ENCODE results near the gene ARMH4. TPM values are rescaled to one million over a fixed set of nuclear protein-coding genes. Genes with fewer than 3 reads are reported as not detected.

Gene ARMH4
- total RNA-seq, 1 experiment from 2014 or later = 1.8 TPM

DNA sequence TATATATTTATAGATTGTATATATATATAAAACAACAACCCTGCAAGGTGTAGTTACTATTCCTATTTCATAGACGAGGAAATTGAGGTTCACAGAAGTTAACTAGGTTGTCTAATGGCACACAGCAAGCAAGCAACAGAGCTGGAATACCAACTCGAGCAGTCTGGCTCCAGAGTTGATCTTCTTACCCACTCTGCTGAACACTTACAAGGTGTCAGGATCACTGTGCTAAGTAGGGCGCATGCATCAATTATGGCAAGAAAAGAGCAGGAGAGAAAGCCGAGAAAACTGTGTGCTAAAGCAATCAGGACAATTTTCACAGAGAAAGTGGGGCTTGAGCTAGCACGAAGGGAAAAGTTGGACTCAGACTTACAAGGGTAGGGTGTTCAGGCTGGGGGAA lies 15.9 kb upstream of the ARMH4 start:
- Histone ChIP-seq H3K27ac (ENCODE audit: low read length) (no peak overlapping the region), H3K9me3 (ENCODE audit: control insufficient read depth, insufficient read depth, low read depth, low read length) (no peaks in the 10 kb centered on the region), H3K36me3 (ENCODE audit: control insufficient read depth, insufficient read depth, low read length) (no peaks in the 10 kb centered on the region), H3K27me3 (ENCODE audit: control insufficient read depth, insufficient read depth, low read length) (no peaks in the 10 kb centered on the region), H3K4me1 (ENCODE audit: control insufficient read depth, insufficient read depth, low read length) (no peaks in the 10 kb centered on the region), H3K4me3 (ENCODE audit: low read depth in 2 of 2, low read length in 2 of 2) (no peak overlapping the region)
- ATAC-seq (no peak), DNase-seq (ENCODE audit: low read depth, low spot score) (no peak)
- in situ Hi-C loops (cut with HindIII; ENCODE audit: low pct_unique_long_range_greater_than_20kb, low sequenced_read_pairs) (no loop called here), intact Hi-C loops (cut with micrococcal nuclease; ENCODE audit: unreplicated experiment) (loop anchor here (2.0 kb wide), 1 partner anchor 59 kb away; no protein-coding TSS in a partner anchor)
- TF ChIP-seq TCF7L2 (IDR thresholded peaks at IDR 0.05; ENCODE audit: low read depth, low read length) (no peak), SIN3A (IDR thresholded peaks at IDR 0.05; ENCODE audit: borderline replicate concordance, insufficient read depth, low read depth, low read length) (no peak), POLR2AphosphoS5 (IDR thresholded peaks at IDR 0.05; ENCODE audit: low read depth, low read length) (no peak)
- TF ChIP-seq, protein P1, sequence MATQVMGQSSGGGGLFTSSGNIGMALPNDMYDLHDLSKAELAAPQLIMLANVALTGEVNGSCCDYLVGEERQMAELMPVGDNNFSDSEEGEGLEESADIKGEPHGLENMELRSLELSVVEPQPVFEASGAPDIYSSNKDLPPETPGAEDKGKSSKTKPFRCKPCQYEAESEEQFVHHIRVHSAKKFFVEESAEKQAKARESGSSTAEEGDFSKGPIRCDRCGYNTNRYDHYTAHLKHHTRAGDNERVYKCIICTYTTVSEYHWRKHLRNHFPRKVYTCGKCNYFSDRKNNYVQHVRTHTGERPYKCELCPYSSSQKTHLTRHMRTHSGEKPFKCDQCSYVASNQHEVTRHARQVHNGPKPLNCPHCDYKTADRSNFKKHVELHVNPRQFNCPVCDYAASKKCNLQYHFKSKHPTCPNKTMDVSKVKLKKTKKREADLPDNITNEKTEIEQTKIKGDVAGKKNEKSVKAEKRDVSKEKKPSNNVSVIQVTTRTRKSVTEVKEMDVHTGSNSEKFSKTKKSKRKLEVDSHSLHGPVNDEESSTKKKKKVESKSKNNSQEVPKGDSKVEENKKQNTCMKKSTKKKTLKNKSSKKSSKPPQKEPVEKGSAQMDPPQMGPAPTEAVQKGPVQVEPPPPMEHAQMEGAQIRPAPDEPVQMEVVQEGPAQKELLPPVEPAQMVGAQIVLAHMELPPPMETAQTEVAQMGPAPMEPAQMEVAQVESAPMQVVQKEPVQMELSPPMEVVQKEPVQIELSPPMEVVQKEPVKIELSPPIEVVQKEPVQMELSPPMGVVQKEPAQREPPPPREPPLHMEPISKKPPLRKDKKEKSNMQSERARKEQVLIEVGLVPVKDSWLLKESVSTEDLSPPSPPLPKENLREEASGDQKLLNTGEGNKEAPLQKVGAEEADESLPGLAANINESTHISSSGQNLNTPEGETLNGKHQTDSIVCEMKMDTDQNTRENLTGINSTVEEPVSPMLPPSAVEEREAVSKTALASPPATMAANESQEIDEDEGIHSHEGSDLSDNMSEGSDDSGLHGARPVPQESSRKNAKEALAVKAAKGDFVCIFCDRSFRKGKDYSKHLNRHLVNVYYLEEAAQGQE (IDR thresholded peaks at IDR 0.05; ENCODE audit: insufficient read depth in 1 of 2, low read depth in 2 of 2, low read length in 1 of 2) = no peak
- TF ChIP-seq, protein P2, sequence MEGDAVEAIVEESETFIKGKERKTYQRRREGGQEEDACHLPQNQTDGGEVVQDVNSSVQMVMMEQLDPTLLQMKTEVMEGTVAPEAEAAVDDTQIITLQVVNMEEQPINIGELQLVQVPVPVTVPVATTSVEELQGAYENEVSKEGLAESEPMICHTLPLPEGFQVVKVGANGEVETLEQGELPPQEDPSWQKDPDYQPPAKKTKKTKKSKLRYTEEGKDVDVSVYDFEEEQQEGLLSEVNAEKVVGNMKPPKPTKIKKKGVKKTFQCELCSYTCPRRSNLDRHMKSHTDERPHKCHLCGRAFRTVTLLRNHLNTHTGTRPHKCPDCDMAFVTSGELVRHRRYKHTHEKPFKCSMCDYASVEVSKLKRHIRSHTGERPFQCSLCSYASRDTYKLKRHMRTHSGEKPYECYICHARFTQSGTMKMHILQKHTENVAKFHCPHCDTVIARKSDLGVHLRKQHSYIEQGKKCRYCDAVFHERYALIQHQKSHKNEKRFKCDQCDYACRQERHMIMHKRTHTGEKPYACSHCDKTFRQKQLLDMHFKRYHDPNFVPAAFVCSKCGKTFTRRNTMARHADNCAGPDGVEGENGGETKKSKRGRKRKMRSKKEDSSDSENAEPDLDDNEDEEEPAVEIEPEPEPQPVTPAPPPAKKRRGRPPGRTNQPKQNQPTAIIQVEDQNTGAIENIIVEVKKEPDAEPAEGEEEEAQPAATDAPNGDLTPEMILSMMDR (IDR thresholded peaks at IDR 0.05) = no peak
- ChIA-PET CTCF (interaction anchor here (0.7 kb wide), 1 partner anchor 26 kb away, joined by 4 read pairs; no protein-coding TSS in a partner anchor), POLR2A (no interaction called here)
- BruUV-seq (replicated peaks) = no TSS peak

DNA sequence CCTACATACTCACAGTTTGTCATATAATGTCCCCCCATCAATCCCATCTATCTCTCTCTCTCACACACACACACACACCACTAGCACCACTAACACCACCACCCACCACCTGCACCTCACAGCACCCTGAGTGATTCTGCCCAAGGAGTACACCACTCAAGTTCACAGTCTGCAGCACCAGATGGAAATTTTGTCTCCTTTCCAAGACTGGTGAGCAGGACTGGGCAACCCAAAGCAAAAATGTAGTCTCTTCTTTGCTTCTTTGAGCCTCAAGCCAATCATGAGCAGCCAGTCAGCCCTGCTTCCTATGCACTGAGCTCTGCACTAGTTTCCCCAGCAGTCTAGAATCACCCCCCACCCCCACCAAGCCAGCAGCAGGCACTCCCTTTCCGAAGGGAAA lies 15.0 kb upstream of the ARMH4 start:
- in situ Hi-C loops (cut with HindIII; ENCODE audit: low pct_unique_long_range_greater_than_20kb, low sequenced_read_pairs) (no loop called here), intact Hi-C loops (cut with micrococcal nuclease; ENCODE audit: unreplicated experiment) (loop anchor here (2.0 kb wide), 1 partner anchor 58 kb away; no protein-coding TSS in a partner anchor)
- ChIA-PET CTCF (interaction anchor here (0.7 kb wide), 1 partner anchor 27 kb away, joined by 4 read pairs; no protein-coding TSS in a partner anchor), POLR2A (no interaction called here)
- Histone ChIP-seq H3K4me3 (ENCODE audit: low read depth in 2 of 2, low read length in 2 of 2) (no peak overlapping the region), H3K4me1 (ENCODE audit: control insufficient read depth, insufficient read depth, low read length) (no peaks in the 10 kb centered on the region), H3K9me3 (ENCODE audit: control insufficient read depth, insufficient read depth, low read depth, low read length) (no peaks in the 10 kb centered on the region), H3K27ac (ENCODE audit: low read length) (no peak overlapping the region), H3K27me3 (ENCODE audit: control insufficient read depth, insufficient read depth, low read length) (no peaks in the 10 kb centered on the region), H3K36me3 (ENCODE audit: control insufficient read depth, insufficient read depth, low read length) (no peaks in the 10 kb centered on the region)
- DNase-seq (ENCODE audit: low read depth, low spot score) (no peak), ATAC-seq (no peak)
- no TSS peak for BruUV-seq (replicated peaks)
- TF ChIP-seq, protein P2 (IDR thresholded peaks at IDR 0.05) = no peak
- TF ChIP-seq TCF7L2 (IDR thresholded peaks at IDR 0.05; ENCODE audit: low read depth, low read length) (no peak), POLR2AphosphoS5 (IDR thresholded peaks at IDR 0.05; ENCODE audit: low read depth, low read length) (no peak)

All from Panc1 (cell line).